Measurements from ENCODE around the gene DGKH.
"Not testable (repeated sequence)": the region's sequence is repeated elsewhere in the genome, so short reads cannot be mapped to it uniquely, and the experiment has no call there.

Gene DGKH

GRCh38 chr13:42114912-42115311 lies 66.5 kb downstream of the DGKH start:
- no peak for DNase-seq (ENCODE audit: low read depth)

- no peak for DNase-seq (ENCODE audit: low read depth)
Observed at GRCh38 chr13:42116225-42116624, 67.8 kb downstream of the DGKH start.

- no peak for DNase-seq (ENCODE audit: low read depth)
Observed at GRCh38 chr13:42119041-42119440, 70.6 kb downstream of the DGKH start.

- DNase-seq (ENCODE audit: low read depth), result no peak
Observed at GRCh38 chr13:42119875-42120274, 71.4 kb downstream of the DGKH start.

GRCh38 chr13:42123600-42123999 lies 75.2 kb downstream of the DGKH start:
- DNase-seq (ENCODE audit: low read depth), result no peak

- DNase-seq (ENCODE audit: low read depth), result no peak
Observed at GRCh38 chr13:42125046-42125445, 76.6 kb downstream of the DGKH start.

GRCh38 chr13:42127047-42127446 lies 78.6 kb downstream of the DGKH start:
- no peak for DNase-seq (ENCODE audit: low read depth)

GRCh38 chr13:42129033-42129432 lies 80.6 kb downstream of the DGKH start:
- no peak for DNase-seq (ENCODE audit: low read depth)

- no peak for DNase-seq (ENCODE audit: low read depth)
Observed at GRCh38 chr13:42136518-42136917, 88.1 kb downstream of the DGKH start.

- DNase-seq (ENCODE audit: low read depth), result no peak
Observed at GRCh38 chr13:42137856-42138537, 89.5 kb downstream of the DGKH start.

GRCh38 chr13:42140494-42140893 lies 92.0 kb downstream of the DGKH start:
- DNase-seq (ENCODE audit: low read depth), result no peak

GRCh38 chr13:42141052-42141451 lies 92.6 kb downstream of the DGKH start:
- DNase-seq (ENCODE audit: low read depth), result not testable (repeated sequence)

- no peak for DNase-seq (ENCODE audit: low read depth)
Observed at GRCh38 chr13:42146359-42146758, 97.9 kb downstream of the DGKH start.

GRCh38 chr13:42148538-42148937 lies 100.1 kb downstream of the DGKH start:
- no peak for DNase-seq (ENCODE audit: low read depth)

- DNase-seq (ENCODE audit: low read depth), result no peak
Observed at GRCh38 chr13:42149136-42149535, 100.7 kb downstream of the DGKH start.

- DNase-seq (ENCODE audit: low read depth), result no peak
Observed at GRCh38 chr13:42151781-42152180, 103.3 kb downstream of the DGKH start.

GRCh38 chr13:42152495-42152894 lies 104.0 kb downstream of the DGKH start:
- DNase-seq (ENCODE audit: low read depth), result no peak

GRCh38 chr13:42153199-42154113 lies 105.0 kb downstream of the DGKH start:
- DNase-seq (ENCODE audit: low read depth), result no peak

GRCh38 chr13:42155251-42155650 lies 106.8 kb downstream of the DGKH start:
- no peak for DNase-seq (ENCODE audit: low read depth)

GRCh38 chr13:42163338-42163737 lies 114.9 kb downstream of the DGKH start:
- not testable (repeated sequence) for DNase-seq (ENCODE audit: low read depth)

- DNase-seq (ENCODE audit: low read depth), result not testable (repeated sequence)
Observed at GRCh38 chr13:42163910-42164309, 115.5 kb downstream of the DGKH start.

GRCh38 chr13:42164557-42165125 lies 116.2 kb downstream of the DGKH start:
- DNase-seq (ENCODE audit: low read depth), result no peak

GRCh38 chr13:42168496-42168895 lies 120.0 kb downstream of the DGKH start:
- no peak for DNase-seq (ENCODE audit: low read depth)
